GM18870 (cell line): Measurements from ENCODE around the gene OCIAD1.
"Not testable (repeated sequence)": the region's sequence is repeated elsewhere in the genome, so short reads cannot be mapped to it uniquely, and the experiment has no call there.

Source experiments
- ATAC-seq: cut with Tn5 transposase; IDR thresholded peaks from one replicate; pipeline ENCODE4 v1.9.1; 2021; ENCODE audit warnings: moderate library complexity; ENCODE audit not compliant: unreplicated experiment

OCIAD1 gene

GRCh38 chr4:48816971-48817370 lies 13.9 kb upstream of the OCIAD1 start:
- ATAC-seq, result no peak

GRCh38 chr4:48821431-48821830 lies 9.5 kb upstream of the OCIAD1 start:
- not testable (repeated sequence) for ATAC-seq

- no peak for ATAC-seq
Measured at GRCh38 chr4:48827622-48828021, 3.3 kb upstream of the OCIAD1 start.

GRCh38 chr4:48831532-48832030 lies 693 bp downstream of the OCIAD1 start:
- ATAC-seq, result no peak

DNA sequence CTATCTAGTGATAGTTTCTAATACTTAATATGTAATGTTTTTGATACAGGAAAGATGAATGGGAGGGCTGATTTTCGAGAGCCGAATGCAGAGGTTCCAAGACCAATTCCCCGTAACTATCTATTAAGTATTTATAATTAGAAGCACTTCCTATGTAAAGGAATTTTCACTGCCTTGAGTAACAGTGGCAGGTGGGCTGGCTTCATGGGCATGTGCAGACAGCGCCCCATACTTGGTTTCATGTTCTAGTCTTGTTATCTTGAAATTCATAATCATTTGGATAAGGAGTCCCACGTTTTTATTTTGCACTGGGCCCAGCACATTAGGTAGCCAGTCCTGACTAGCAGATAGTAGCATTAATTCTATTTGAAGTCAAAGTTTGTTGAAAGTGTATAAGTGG lies 1.7 kb downstream of the OCIAD1 start:
- no peak for ATAC-seq

DNA sequence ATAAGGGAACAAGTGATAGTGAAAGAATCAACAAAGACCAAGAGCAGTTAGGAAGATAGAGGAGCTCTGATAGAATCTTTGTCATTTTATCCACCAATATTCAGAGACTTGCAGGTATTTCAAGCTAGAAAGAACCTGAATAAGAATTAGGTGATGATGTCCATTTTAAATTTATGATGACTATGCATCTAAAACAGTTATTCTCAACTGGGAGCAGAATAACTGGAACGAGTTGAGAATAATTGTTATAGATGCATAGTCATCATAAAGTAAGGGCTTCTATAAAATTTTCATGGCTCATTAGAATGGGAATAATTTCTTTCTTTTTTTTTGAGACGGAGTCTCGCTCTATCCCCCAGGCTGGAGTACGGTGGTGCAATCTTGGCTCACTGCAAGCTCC lies 5.8 kb downstream of the OCIAD1 start:
- ATAC-seq, result no peak

DNA sequence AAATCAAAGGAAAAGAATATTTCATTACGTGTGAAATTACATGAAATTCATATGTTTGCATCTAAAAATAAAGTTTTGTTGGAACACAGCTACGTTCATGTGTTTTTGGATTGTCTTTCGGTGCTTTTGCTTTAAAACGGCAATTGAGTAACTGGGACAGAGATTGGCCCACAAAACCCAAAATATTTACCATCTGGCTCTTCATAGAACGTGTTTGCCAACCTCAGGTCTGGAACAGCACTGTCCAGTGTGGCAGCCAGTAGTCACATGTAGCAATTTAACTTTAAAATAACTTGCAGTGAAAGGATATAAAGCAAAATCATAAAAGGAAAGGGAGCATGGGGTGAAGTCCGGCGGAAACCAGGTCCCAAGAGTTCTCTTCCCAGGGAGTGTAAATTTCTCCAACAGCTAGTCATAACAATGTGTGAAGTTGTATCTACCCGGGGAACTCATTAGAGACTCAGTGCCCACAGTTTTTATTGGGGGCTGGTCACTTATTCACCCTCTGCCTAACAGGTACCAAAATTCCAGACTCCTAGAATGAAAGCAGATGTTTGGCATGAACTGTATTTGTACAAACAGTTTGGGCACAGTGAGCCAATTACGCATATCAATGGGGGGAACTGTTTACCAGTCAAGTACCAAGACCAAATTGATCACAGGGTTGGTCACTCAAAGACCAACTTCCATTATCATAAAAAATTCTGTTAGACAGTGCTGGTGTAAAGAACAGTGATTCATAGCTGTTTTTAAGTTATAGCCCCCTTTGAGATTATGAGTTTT lies 10.3 kb downstream of the OCIAD1 start:
- no peak for ATAC-seq

GRCh38 chr4:48844843-48845242 lies 14.0 kb downstream of the OCIAD1 start:
- ATAC-seq, result no peak

- not testable (repeated sequence) for ATAC-seq
Measured at GRCh38 chr4:48848799-48849198, 17.9 kb downstream of the OCIAD1 start.

- ATAC-seq, result no peak
Measured at GRCh38 chr4:48851651-48852050, 20.8 kb downstream of the OCIAD1 start.

DNA sequence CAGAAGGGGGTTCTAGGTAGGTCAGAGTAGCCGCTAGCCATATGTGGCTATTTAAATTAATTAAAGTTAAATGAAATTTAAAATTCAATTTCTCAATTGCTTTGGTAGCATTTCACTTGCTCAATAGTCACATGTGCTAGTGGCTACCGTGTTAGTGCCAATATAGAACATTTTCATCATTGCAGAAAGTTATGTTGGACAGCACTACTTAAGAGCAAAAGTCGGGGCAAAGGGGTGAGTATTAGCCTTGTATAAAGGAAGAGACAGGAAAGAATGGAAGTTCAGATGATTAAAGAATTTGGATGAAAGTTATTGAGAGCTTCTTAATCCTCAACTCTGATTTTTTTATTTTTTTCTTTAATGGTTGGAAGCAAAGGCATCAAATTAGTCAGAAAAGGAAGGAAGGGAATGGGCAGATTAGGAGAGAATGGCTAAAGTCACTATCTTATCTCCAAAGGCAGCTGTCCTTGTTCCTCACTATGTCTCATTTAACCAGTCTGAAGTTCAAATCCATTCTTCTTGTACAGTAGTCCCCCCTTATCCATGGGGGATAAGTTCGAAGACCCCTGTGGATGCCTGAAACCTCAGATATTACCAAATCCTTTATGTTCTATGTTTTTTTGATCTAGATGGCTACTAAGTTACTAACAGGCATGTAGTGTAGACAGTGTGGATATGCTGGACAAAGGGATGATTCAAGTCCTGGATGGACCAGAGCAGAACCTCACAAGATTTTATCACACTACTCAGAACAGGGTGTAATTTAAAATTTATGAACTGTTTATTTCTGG lies 22.9 kb downstream of the OCIAD1 start:
- no peak for ATAC-seq

DNA sequence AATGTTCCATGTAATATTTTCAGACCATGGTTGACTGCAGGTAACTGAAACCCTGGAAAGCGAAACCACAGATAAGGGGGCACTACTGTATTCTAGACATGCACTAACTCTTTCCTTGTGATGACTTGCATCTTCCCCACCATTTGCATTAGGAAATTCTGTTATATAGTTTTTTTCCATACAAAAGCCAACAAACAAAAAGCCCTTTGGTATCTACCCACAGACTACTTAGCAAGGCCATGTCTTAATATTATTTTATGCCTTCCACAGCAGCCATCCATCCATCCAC lies 23.5 kb downstream of the OCIAD1 start:
- ATAC-seq, result no peak

- no peak for ATAC-seq
Measured at GRCh38 chr4:48854982-48855381, 24.1 kb downstream of the OCIAD1 start.

DNA sequence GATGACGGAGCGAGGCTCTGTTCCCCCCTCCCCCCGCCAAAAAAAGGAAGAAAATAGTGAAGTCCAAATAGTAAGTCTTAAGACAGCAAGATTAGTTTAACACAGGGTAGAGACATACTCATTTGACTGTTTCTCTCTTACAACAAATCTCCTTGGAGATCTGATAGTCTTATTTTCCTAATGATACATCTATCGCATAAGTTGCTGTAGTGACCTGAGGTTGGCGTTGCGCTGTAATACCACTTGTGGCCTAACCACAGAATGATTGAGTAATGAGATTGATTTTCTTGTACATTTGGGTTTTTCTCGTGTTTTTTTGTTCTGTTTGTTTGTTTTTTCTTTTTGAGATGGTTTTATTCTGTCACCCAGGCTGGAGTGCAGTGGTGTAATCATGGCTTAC lies 27.2 kb downstream of the OCIAD1 start:
- no peak for ATAC-seq

GRCh38 chr4:48862038-48862437 lies 31.1 kb downstream of the OCIAD1 start:
- no peak for ATAC-seq

GRCh38 chr4:48862661-48863060 lies 31.8 kb downstream of the OCIAD1 start:
- ATAC-seq, result no peak

GRCh38 chr4:48863728-48864127 lies 32.8 kb downstream of the OCIAD1 start:
- no peak for ATAC-seq

DNA sequence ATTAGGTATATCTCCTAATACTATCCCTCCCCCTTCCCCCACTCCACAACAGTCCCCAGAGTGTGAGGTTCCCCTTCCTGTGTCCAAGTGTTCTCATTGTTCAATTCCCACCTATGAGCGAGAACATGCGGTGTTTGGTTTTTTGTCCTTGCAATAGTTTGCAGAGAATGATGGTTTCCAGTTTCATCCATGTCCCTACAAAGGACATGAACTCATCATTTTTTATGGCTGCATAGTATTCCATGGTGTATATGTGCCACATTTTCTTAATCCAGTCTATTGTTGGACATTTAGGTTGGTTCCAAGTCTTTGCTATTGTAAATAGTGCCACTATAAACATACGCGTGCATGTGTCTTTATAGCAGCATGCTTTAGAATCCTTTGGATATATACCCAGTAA lies 33.8 kb downstream of the OCIAD1 start:
- ATAC-seq, result not testable (repeated sequence)

- no peak for ATAC-seq
Measured at GRCh38 chr4:48877827-48878535, 47.1 kb downstream of the OCIAD1 start.

DNA sequence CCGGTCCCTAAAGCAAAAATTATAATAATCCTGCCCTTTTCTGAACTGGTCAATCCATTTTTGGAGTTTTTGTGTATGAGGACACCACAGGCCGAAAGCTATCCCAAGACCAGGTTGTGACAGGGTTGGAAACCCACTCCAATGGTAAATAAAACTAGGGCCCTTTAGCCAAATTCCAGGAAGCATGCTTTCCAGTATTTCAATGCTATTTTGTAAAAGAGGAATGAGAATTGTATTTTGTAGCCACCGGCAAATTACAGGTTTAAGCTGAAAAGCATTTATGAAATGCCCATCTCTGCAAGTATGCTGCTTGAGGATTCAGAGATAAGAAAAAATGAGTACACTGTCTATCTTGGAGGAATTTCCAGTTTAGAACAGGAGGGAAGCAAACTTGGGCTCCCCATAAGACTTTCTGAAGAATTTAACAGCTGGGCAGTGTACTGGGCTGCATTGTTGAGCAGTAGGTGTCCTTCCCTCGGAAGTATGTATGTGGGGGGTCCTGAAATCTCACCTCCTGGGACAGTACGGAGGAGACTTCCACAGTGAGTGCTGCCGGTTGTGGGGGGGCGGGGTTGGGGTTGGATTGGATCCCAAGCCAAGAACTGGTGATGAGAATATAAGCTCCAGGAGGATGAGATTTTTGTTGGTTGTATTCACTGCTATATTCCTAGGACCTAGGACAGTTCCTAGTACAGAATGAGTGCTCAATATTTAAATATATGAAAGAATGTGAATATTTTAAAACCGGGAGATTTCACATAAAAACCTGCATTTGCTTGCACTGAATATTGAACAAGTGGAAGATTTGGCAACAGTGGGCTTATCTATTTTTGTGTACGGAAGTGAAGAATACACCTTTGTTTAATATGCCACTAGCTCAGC lies 48.9 kb downstream of the OCIAD1 start:
- ATAC-seq, result no peak

DNA sequence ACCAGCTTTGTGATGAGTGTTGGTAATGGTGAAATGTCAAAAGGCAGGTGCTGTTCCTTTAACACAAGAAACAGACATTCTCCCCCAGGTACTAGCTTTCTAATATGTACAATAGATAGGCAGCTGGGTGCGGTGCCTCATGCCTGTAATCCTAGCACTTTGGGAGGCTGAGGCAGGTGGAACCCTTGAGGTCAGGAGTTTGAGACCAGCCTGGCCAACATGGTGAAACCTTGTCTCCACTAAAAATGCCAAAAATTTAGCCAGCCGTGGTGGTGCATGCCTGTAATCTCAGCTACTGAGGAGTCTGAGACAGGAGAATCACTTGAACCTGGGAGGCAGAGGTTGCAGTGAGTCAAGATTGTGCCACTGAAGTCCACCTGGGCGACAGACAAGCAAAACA lies 50.8 kb downstream of the OCIAD1 start:
- ATAC-seq, result not testable (repeated sequence)
